Neural crest cell (in vitro differentiated cells): ENCODE data around the gene SUFU. TPM values are rescaled to one million over a fixed set of nuclear protein-coding genes. Genes with fewer than 3 reads are reported as not detected.

Source experiments
- DNase-seq: peaks from one replicate; pipeline ENCODE4 v3.0.0; 2021; ENCODE audit warnings: low read depth, mixed read lengths, low spot score
- H3K27ac Mint-ChIP-seq: one replicate; pipeline ENCODE4 v1.8.0; 2021; ENCODE audit warnings: mild to moderate bottlenecking, mixed read lengths; ENCODE audit not compliant: unreplicated experiment
- H3K27me3 Mint-ChIP-seq: 2 replicates; pipeline ENCODE4 v1.8.0; 2021; ENCODE audit warnings: low read depth, mild to moderate bottlenecking, mixed read lengths
- H3K36me3 Mint-ChIP-seq: 2 replicates; pipeline ENCODE4 v1.8.0; 2021; ENCODE audit warnings: low read depth, mild to moderate bottlenecking, mixed read lengths
- H3K4me1 Mint-ChIP-seq: 2 replicates; pipeline ENCODE4 v1.8.0; 2021; ENCODE audit warnings: mixed read lengths
- H3K4me3 Mint-ChIP-seq: one replicate; pipeline ENCODE4 v1.8.0; 2021; ENCODE audit warnings: mild to moderate bottlenecking, mixed read lengths
- H3K9me3 Mint-ChIP-seq: 2 replicates; pipeline ENCODE4 v1.8.0; 2021; ENCODE audit warnings: mixed read lengths
- CTCF ChIP-seq: fragments of 200-600 bp; sonication (generic); conservative IDR thresholded peaks from 2 replicates; pipeline ENCODE4 v1.5.0; 2021; ENCODE audit warnings: antibody characterized with exemption, mild to moderate bottlenecking
- total RNA-seq: library from RNA; stranded (reverse); gene quantifications from 2 replicates; pipeline ENCODE4 v1.2.1, GENCODE V29; 2021

Gene SUFU
- total RNA-seq, 1 donor from 2014 or later, result 27.1 TPM

- no peaks in the 10 kb centered on the region for H3K36me3 Mint-ChIP-seq
- DNase-seq, result no peak
- H3K27me3 Mint-ChIP-seq, result no peaks in the 10 kb centered on the region
- H3K9me3 Mint-ChIP-seq, result no peaks in the 10 kb centered on the region
- no peak overlapping the region for H3K4me3 Mint-ChIP-seq
- peak; percentile 5 for TF ChIP-seq CTCF
- peaks cover 62% of the 10 kb centered on the region for H3K4me1 Mint-ChIP-seq
- peak overlapping the region; percentile 12 for H3K27ac Mint-ChIP-seq
Measured at GRCh38 chr10:102670065-102670670, 166.4 kb downstream of the SUFU start.

GRCh38 chr10:102670871-102671434, 167.2 kb downstream of the SUFU start:
- no peak for TF ChIP-seq CTCF
- DNase-seq, result no peak
- Mint-ChIP-seq H3K4me1 (peaks cover 68% of the 10 kb centered on the region), H3K36me3 (no peaks in the 10 kb centered on the region), H3K4me3 (peak overlapping the region; percentile 72), H3K9me3 (no peaks in the 10 kb centered on the region), H3K27me3 (no peaks in the 10 kb centered on the region), H3K27ac (no peak overlapping the region)

GRCh38 chr10:102673236-102673818, 169.6 kb downstream of the SUFU start:
- H3K27ac Mint-ChIP-seq, result peak overlapping the region; percentile 88
- H3K4me3 Mint-ChIP-seq, result peak overlapping the region; percentile 84
- H3K4me1 Mint-ChIP-seq, result peaks cover 76% of the 10 kb centered on the region
- TF ChIP-seq CTCF, result no peak
- no peaks in the 10 kb centered on the region for H3K36me3 Mint-ChIP-seq
- no peak for DNase-seq
- H3K27me3 Mint-ChIP-seq, result no peaks in the 10 kb centered on the region
- H3K9me3 Mint-ChIP-seq, result no peaks in the 10 kb centered on the region

GRCh38 chr10:102673819-102674511, 170.2 kb downstream of the SUFU start:
- H3K27me3 Mint-ChIP-seq, result no peaks in the 10 kb centered on the region
- DNase-seq, result peak; percentile 45
- H3K4me3 Mint-ChIP-seq, result peak overlapping the region; percentile 84
- TF ChIP-seq CTCF, result no peak
- H3K4me1 Mint-ChIP-seq, result peaks cover 80% of the 10 kb centered on the region
- H3K27ac Mint-ChIP-seq, result peak overlapping the region; percentile 88
- no peaks in the 10 kb centered on the region for H3K36me3 Mint-ChIP-seq
- no peaks in the 10 kb centered on the region for H3K9me3 Mint-ChIP-seq

GRCh38 chr10:102674566-102674965, 170.8 kb downstream of the SUFU start:
- Mint-ChIP-seq H3K27me3 (no peaks in the 10 kb centered on the region), H3K27ac (peak overlapping the region; percentile 98), H3K36me3 (no peaks in the 10 kb centered on the region), H3K4me3 (peak overlapping the region; percentile 84), H3K4me1 (peaks cover 86% of the 10 kb centered on the region), H3K9me3 (no peaks in the 10 kb centered on the region)
- no peak for TF ChIP-seq CTCF
- DNase-seq, result no peak
